Activated CD4-positive, CD25-positive, alpha-beta regulatory T cell treated with anti-CD3 and anti-CD28 coated beads, Interleukin-2, amount 50 U/mL, for 24 hours (primary cell): ENCODE measurements around the gene CPLX3.

Experiments used
- ATAC-seq, 2 donors: fragments of 150-1000 bp; cut with Tn5 transposase; one replicate each; pipeline ENCODE4 v1.10.0; 2021; ENCODE audit warnings: mild to moderate bottlenecking in 1 of 2, moderate library complexity in 1 of 2

CPLX3 gene

GRCh38 chr15:74830868-74831267 is 4.4 kb downstream of the CPLX3 start:
- ATAC-seq, result no peak

- no peak for ATAC-seq
Measured at GRCh38 chr15:74831813-74832495, 5.5 kb downstream of the CPLX3 start.

GRCh38 chr15:74832826-74833225 is 6.4 kb downstream of the CPLX3 start:
- no peak for ATAC-seq

- ATAC-seq, result no peak
Measured at GRCh38 chr15:74833376-74834107, 7.1 kb downstream of the CPLX3 start.

- ATAC-seq, result peak; percentile 22 to 41
Measured at GRCh38 chr15:74835312-74835823, 8.9 kb downstream of the CPLX3 start.

- no peak for ATAC-seq
Measured at GRCh38 chr15:74836846-74837245, 10.4 kb downstream of the CPLX3 start.

- ATAC-seq, result no peak
Measured at GRCh38 chr15:74837482-74838136, 11.2 kb downstream of the CPLX3 start.

- no peak for ATAC-seq
Measured at GRCh38 chr15:74838137-74838516, 11.7 kb downstream of the CPLX3 start.

- ATAC-seq, result no peak
Measured at GRCh38 chr15:74838746-74839525, 12.5 kb downstream of the CPLX3 start.

- no peak for ATAC-seq
Measured at GRCh38 chr15:74839526-74840395, 13.3 kb downstream of the CPLX3 start.

- ATAC-seq, result no peak
Measured at GRCh38 chr15:74840851-74841775, 14.7 kb downstream of the CPLX3 start.

- no peak for ATAC-seq
Measured at GRCh38 chr15:74841891-74842373, 15.5 kb downstream of the CPLX3 start.

GRCh38 chr15:74842581-74843444 is 16.4 kb downstream of the CPLX3 start, which contains the start of gene ULK3:
ULK3 (minus strand) TSS chr15:74843156; CDS start chr15:74843105, 51 bp downstream.
- peak; percentile 87 to 89 for ATAC-seq

- no peak for ATAC-seq
Measured at GRCh38 chr15:74843445-74843828, 17.0 kb downstream of the CPLX3 start.

- no peak for ATAC-seq
Measured at GRCh38 chr15:74843891-74844299, 17.5 kb downstream of the CPLX3 start.

- no peak for ATAC-seq
Measured at GRCh38 chr15:74844319-74845207, 18.1 kb downstream of the CPLX3 start.

GRCh38 chr15:74845208-74845568 is 18.8 kb downstream of the CPLX3 start:
- ATAC-seq, result peak; percentile 36 to 48

GRCh38 chr15:74845581-74845980 is 19.2 kb downstream of the CPLX3 start:
- ATAC-seq, result no peak
